NCI-H748 treated with DMSO at 0.1 percent for 48 hours (cell line): ENCODE data around the gene TBC1D17.

Experiments used
- DNase-seq: peaks from one replicate; lab custom pipeline; 2025; lab: John Stamatoyannopoulos, UW

Gene TBC1D17

GRCh38 chr19:49861541-49862378 is 15.7 kb upstream of the TBC1D17 start:
- DNase-seq = no peak

DNA sequence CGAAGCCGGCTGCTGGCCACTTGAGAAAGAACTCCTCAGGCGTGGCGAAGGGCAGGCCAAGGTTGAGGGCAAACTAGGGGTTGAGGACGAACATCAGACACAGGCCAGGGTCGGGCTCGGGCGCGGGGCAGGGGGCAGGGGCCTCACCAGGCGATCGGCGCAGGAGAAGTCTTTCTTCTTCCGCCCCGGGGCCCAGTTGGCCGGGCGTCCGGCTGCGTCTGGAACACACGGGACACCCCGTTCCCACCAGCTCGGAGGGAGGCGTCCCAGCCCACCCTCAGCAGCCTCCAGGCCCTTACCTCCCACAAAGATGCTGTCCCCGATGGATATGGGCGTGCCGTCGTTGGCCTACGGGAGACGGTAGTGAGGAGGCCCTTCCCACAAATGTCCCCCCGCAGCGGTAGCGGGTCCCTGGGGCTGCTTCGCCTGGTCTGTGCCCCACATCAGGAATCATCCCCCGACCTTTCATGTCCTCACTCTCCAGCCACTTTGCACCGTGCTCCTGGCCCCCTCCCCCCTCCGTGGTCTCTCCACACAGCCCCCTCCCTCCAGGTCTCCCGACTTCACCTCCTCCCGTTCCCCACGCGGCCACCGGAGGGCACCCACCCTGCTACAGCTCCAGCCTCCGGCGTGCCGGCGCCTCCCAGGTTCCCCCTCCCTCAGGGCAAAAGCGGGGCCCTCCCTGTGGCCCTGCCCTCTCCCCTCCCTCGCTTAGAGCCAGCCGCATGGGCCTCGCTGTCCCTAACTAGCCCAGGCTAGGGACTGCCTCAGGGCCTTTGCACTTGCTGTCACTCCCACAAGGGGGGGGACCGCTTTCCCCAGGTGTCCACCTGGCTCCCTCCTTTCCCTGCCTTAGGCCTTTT is 14.9 kb upstream of the TBC1D17 start:
- DNase-seq = no peak

- DNase-seq = no peak
Observed at GRCh38 chr19:49863254-49863934, 14.1 kb upstream of the TBC1D17 start.

DNA sequence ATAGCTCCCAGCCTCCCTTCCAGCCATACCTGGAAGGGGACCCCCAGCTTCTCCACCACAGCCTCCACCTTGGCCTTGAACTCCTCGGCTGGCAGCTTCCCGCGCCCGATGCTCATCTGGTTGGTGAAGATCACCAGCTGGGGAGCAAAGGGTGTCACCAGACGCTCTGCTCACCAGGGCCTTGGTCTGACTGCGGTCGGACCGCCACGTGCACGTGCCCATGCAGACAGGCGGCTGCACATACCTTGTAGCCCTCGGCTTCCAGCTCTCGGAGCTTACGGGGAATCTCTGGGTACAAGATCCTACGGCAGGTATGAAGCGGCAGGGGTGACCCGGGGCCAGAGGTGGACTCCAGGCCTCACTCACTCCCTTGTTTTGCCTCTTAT is 13.6 kb upstream of the TBC1D17 start:
- DNase-seq = no peak

GRCh38 chr19:49864890-49865289 is 12.6 kb upstream of the TBC1D17 start:
- no peak for DNase-seq

DNA sequence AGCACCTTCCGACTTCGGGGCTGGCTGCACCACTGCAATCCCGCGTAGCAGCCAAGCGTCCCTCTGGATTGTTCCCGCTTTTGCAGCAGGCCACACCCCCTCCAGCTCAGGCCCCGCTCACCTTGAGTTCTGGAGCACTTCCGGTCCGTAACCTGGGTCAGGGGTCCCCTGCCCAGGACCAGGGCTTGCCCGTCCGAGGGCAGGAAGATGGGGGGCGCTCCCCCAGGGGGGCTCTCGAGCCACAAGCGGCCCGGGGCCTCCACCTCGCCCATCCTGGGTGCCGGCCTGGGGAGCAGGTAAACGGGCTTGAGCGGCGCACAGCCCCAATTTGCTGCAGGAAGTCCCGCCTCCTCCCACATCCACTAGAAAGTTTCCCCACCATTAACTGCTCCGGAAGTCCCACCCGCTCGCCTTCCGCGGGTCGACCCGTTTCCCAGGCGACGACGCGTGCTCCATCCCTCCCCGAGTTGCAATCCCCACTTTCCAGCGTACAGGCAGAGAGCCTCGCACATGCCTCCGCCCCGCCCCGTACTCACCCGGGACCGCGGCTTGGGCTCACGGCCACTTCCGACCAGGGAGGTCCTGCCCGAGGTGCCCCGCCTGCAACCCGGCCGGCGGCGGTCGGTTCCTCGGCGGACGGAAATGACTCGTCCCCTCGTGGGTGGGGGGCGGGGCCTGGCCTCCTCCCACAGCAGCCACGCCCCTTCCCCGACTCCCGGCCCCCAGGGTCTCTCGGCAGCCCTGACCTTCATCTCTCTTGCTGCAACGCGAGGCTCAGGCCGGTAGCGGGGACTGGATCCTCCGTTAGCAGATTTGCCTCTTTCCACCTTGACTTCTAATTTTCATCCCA is 10.3 kb upstream of the TBC1D17 start, which contains the start of gene PNKP:
PNKP (minus strand) TSS at position 644 of the 850 bp plus-strand sequence; CDS start at position 272, 372 bp downstream.
- DNase-seq = peak; percentile 93

DNA sequence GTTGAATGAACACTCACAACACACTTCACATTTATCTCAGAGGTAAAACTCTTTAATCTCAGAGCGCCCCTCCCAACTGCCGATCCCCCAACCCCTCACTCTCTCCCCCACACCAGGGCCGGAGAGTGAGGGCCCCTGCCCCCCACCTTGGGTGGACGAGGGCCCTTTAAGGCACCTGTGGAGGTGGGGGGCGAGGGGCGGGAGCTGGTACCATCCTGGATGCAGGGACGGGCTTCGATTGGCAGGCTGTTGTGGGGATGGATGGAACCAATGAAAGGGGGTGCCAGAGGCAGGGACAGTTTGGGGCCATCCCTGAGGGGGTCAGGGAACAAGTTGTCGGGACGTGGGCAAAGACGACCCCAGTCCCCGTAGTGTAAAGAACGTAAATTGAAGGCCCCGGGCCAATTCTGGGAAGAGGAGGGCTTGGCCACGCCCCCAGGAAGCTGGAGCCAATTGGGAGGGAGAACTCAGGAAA is 8.5 kb upstream of the TBC1D17 start:
- no peak for DNase-seq

GRCh38 chr19:49869484-49870308 is 7.8 kb upstream of the TBC1D17 start:
- DNase-seq = peak; percentile 100

DNA sequence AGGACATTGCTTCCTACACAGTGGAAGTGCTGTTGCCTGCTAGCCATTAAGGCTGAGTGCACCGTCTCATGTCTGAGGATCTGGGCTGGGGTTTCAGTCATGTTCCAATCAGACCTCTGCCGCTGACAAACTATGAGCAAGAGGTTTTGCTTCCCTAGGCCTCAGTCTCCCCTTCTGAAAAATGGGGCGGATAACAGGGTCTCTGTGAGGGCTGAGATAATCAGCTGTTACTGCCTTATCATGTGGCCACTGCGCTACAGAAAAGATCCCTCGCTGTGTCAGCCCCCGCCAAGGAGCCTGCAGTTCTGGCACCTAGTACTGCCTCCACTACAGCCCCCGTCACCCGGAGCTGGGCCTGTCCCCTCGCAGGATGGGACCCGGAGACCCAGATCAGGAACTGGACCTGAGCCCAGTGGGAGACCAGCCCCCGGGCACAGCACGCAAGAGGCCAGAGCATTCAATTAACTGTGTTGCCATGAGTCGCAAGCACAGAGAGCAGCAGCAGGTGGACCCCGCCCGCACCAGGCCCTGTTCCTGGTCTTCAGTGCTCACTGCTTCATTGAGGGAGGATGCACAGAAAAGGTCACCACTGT is 7.1 kb upstream of the TBC1D17 start:
- DNase-seq = no peak

DNA sequence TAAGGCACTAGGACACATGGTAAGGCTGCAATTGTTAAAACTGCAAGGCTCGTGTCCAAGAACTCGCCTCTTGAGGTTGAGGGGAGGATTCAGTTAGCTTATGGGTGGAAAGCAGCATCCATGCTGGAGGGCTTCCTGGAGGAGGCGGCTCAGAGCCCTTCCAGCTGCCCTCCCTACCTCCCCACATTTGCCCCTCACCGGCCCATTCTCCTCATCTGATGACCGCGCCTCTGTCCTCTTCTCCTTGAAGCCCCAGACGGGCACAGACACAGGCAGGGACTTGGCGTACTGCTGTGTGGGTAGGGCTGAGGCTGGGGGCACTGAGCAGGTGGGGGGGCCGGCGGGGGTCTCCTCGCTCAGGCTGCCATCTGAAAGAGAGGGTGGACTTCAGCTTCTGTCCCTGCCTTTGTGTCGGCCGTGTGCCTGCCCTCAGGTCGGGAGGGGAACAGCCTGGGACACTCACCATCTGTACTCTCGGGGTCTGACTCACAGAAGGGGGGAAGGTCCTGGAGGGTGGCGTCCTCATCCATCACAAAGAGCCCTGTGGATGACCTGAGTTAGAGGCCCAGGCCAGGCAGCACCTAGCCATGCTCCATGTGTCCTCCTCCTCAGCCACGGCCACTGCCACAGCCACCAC is 6.0 kb upstream of the TBC1D17 start:
- no peak for DNase-seq

GRCh38 chr19:49872245-49873128 is 5.0 kb upstream of the TBC1D17 start:
- DNase-seq = no peak

DNA sequence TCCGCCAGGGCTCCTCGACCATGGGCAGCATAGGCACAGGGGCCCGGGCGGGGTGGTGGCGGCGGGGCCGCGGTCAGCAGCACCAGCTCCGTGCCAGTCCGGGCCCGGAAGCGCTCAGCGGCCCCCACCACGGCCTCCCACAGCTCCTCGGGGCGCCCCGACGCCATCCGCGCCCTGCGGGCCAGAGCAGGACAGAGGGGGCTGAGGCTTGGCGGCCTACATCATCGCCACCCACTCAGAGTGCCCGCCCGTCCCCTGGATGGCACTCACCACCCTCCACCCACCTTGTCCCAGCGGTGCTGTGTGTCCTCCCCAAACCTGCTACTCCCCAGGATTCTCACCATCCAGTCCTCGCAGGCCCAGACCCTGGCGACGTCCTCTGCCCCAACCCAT is 4.4 kb upstream of the TBC1D17 start:
- no peak for DNase-seq

DNA sequence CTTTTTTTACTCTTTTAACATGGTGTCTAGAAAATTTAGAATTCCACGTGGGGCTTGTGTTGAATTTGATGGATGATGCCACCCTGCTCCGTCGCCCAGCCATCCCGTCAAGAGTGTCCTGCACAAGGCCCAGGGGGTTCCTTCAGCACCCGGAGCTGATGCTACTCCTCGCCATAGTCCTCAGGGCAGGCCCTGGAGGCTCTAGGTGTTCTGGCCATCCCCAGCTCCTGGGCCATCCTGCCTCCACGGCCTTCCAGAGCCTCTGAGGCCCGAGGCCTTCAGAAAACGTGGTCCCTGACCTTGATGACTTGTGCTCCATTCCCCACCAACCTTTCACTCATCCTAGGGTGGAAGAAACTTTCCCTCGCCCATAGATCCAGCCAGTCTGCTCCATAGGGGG is 3.7 kb upstream of the TBC1D17 start:
- DNase-seq = no peak

GRCh38 chr19:49874503-49875157 is 2.9 kb upstream of the TBC1D17 start:
- no peak for DNase-seq

DNA sequence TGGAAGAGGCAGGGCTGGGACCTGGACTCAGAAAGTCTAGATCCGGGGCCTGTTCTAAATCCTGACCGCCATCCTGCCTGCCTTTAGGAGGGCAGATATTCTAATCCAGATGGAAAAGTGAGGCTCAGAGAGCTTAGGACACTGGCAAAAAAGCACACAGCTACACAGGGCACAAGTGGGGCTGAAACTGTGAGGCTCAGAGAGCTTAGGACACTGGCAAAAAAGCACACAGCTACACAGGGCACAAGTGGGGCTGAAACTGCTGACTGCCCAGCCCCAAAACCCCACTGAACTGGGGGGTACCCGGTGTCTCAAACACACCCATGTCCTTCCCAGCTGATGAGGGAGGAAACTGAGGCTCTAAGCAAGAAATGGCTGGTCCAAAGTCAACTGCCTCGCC is 2.3 kb upstream of the TBC1D17 start:
- DNase-seq = no peak

DNA sequence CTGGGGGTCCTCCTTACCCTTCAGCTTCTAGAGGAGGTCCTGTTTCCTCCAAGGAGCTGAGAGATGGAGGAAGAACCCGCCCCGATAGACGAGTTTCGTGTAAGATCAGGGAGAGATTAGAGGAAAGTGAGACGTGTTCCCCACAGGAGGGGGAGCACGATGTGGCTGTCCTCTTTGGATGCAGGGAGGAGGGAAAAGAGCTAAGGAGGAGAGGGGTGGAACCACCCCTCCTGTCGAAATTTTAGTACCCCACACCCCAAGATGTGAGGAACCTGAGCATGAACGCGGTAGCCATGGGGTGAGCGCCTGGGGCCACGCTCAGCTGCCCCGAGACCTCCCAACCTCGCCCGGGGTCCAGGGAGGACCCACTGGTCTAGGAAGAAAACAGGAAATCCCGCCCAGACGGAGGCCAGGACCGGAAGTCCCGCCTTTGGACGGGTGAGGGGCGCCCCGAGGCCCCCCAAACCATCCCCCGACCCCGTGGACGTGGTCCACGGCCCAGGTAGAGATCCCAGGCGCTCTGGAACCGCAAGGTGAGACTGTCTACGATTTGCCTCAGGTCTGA is 1.6 kb upstream of the TBC1D17 start:
- DNase-seq = peak; percentile 25

- DNase-seq = peak; percentile 99
Observed at GRCh38 chr19:49876422-49877019, 981 bp upstream of the TBC1D17 start.
